HL-60 (cell line): ENCODE data around the gene PIGV.

Experiments used
- GABPA ChIP-seq: IDR thresholded peaks from 2 replicates; pipeline ENCODE4 v1.6.1; 2012; ENCODE audit warnings: low read depth
- POLR2AphosphoS5 ChIP-seq: IDR thresholded peaks from 2 replicates; pipeline ENCODE4 v1.6.1; 2012; ENCODE audit warnings: low read depth
- TF ChIP-seq, protein P1 (sequence below): IDR thresholded peaks from one replicate; pipeline ENCODE4 v1.5.1; 2011; ENCODE audit warnings: low read length, control low read depth, inconsistent platforms; ENCODE audit not compliant: insufficient read depth
- TF ChIP-seq, protein P2 (sequence below): IDR thresholded peaks from 2 replicates; pipeline ENCODE4 v1.6.1; 2012; ENCODE audit warnings: low read depth; ENCODE audit not compliant: insufficient replicate concordance

DNA sequence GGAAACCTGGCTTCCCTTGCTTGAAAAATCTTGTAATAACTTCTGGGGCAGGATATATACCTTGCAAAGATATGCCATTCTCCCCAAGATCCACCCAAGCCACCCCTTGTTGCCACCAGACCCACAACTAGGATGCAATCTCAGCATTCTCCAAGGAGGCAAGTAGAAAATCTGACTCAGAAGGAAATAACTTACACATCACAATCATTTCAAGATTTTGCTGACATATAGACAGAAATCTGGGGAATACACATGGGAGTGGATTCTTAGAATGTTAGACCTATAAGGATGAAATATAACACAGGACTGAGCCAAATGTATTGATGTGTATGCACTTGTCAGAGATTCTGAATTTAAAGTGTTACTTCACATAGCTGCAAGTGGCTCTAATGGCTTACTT lies 24.0 kb downstream of the PIGV start:
- TF ChIP-seq, protein P1, sequence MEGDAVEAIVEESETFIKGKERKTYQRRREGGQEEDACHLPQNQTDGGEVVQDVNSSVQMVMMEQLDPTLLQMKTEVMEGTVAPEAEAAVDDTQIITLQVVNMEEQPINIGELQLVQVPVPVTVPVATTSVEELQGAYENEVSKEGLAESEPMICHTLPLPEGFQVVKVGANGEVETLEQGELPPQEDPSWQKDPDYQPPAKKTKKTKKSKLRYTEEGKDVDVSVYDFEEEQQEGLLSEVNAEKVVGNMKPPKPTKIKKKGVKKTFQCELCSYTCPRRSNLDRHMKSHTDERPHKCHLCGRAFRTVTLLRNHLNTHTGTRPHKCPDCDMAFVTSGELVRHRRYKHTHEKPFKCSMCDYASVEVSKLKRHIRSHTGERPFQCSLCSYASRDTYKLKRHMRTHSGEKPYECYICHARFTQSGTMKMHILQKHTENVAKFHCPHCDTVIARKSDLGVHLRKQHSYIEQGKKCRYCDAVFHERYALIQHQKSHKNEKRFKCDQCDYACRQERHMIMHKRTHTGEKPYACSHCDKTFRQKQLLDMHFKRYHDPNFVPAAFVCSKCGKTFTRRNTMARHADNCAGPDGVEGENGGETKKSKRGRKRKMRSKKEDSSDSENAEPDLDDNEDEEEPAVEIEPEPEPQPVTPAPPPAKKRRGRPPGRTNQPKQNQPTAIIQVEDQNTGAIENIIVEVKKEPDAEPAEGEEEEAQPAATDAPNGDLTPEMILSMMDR, result no peak
- TF ChIP-seq GABPA (no peak), POLR2AphosphoS5 (no peak)
- TF ChIP-seq, protein P2, sequence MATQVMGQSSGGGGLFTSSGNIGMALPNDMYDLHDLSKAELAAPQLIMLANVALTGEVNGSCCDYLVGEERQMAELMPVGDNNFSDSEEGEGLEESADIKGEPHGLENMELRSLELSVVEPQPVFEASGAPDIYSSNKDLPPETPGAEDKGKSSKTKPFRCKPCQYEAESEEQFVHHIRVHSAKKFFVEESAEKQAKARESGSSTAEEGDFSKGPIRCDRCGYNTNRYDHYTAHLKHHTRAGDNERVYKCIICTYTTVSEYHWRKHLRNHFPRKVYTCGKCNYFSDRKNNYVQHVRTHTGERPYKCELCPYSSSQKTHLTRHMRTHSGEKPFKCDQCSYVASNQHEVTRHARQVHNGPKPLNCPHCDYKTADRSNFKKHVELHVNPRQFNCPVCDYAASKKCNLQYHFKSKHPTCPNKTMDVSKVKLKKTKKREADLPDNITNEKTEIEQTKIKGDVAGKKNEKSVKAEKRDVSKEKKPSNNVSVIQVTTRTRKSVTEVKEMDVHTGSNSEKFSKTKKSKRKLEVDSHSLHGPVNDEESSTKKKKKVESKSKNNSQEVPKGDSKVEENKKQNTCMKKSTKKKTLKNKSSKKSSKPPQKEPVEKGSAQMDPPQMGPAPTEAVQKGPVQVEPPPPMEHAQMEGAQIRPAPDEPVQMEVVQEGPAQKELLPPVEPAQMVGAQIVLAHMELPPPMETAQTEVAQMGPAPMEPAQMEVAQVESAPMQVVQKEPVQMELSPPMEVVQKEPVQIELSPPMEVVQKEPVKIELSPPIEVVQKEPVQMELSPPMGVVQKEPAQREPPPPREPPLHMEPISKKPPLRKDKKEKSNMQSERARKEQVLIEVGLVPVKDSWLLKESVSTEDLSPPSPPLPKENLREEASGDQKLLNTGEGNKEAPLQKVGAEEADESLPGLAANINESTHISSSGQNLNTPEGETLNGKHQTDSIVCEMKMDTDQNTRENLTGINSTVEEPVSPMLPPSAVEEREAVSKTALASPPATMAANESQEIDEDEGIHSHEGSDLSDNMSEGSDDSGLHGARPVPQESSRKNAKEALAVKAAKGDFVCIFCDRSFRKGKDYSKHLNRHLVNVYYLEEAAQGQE, result no peak
